Astrocyte (in vitro differentiated cells and primary cell): ENCODE results near the gene METTL26. TPM values are rescaled to one million over a fixed set of nuclear protein-coding genes. Genes with fewer than 3 reads are reported as not detected.

Source experiments
- DNase-seq: peaks from one replicate; pipeline ENCODE4 v3.0.0-alpha.2; 2010; ENCODE audit warnings: low read depth
- FAIRE-seq: peaks from 2 replicates; lab custom pipeline; 2011; peaks lifted over from hg19 to GRCh38; lab: Jason Lieb, UNC
- H2AFZ ChIP-seq: 2 replicates; pipeline ENCODE4 v1.6.0; 2012; ENCODE audit warnings: low read depth, low read length, inconsistent platforms
- H3K27ac ChIP-seq: 2 replicates; pipeline ENCODE4 v1.5.1; 2011; ENCODE audit warnings: low read depth, low read length, inconsistent platforms
- H3K27me3 ChIP-seq: 2 replicates; pipeline ENCODE4 v1.6.0; 2011; ENCODE audit warnings: low read length, inconsistent platforms; ENCODE audit not compliant: insufficient read depth
- H3K36me3 ChIP-seq: 2 replicates; pipeline ENCODE4 v1.5.1; 2011; ENCODE audit warnings: low read length, inconsistent platforms; ENCODE audit not compliant: insufficient read depth
- H3K4me1 ChIP-seq: 2 replicates; pipeline ENCODE4 v1.5.1; 2011; ENCODE audit warnings: low read length, inconsistent platforms; ENCODE audit not compliant: insufficient read depth
- H3K4me2 ChIP-seq: 2 replicates; pipeline ENCODE4 v1.6.0; 2012; ENCODE audit warnings: low read length, inconsistent platforms
- H3K4me3 ChIP-seq: 2 replicates; pipeline ENCODE4 v1.5.1; 2011; ENCODE audit warnings: low read depth, mild to moderate bottlenecking, low read length, inconsistent platforms; ENCODE audit not compliant: insufficient read depth
- H3K79me2 ChIP-seq: 2 replicates; pipeline ENCODE4 v1.6.0; 2012; ENCODE audit warnings: mild to moderate bottlenecking, low read length, inconsistent platforms; ENCODE audit not compliant: insufficient read depth
- H3K9ac ChIP-seq: 2 replicates; pipeline ENCODE4 v1.6.0; 2012; ENCODE audit warnings: mild to moderate bottlenecking, low read length, inconsistent platforms
- H3K9me3 ChIP-seq: 2 replicates; pipeline ENCODE4 v1.5.1; 2012; ENCODE audit warnings: low read depth, mild to moderate bottlenecking, low read length, inconsistent platforms; ENCODE audit not compliant: insufficient read depth
- H4K20me1 ChIP-seq: 2 replicates; pipeline ENCODE4 v1.6.0; 2012; ENCODE audit warnings: low read length, inconsistent platforms; ENCODE audit not compliant: insufficient read depth
- H3K27ac Mint-ChIP-seq: one replicate; pipeline ENCODE4 v1.8.0; 2021; ENCODE audit warnings: mild to moderate bottlenecking, mixed read lengths; ENCODE audit not compliant: unreplicated experiment
- H3K27me3 Mint-ChIP-seq: one replicate; pipeline ENCODE4 v1.8.0; 2021; ENCODE audit warnings: low read depth, mixed read lengths; ENCODE audit not compliant: unreplicated experiment
- H3K36me3 Mint-ChIP-seq: one replicate; pipeline ENCODE4 v1.8.0; 2021; ENCODE audit warnings: low read depth, mixed read lengths; ENCODE audit not compliant: unreplicated experiment
- H3K4me1 Mint-ChIP-seq: one replicate; pipeline ENCODE4 v1.8.0; 2021; ENCODE audit warnings: low read depth, mixed read lengths; ENCODE audit not compliant: unreplicated experiment
- H3K4me3 Mint-ChIP-seq: one replicate; pipeline ENCODE4 v1.8.0; 2021; ENCODE audit warnings: mild to moderate bottlenecking, moderate library complexity, mixed read lengths; ENCODE audit not compliant: unreplicated experiment
- H3K9me3 Mint-ChIP-seq: one replicate; pipeline ENCODE4 v1.8.0; 2021; ENCODE audit warnings: mild to moderate bottlenecking, mixed read lengths; ENCODE audit not compliant: unreplicated experiment
- EZH2 ChIP-seq: IDR thresholded peaks from 2 replicates; pipeline ENCODE4 v1.6.1; 2012; ENCODE audit warnings: mild to moderate bottlenecking, low read length, inconsistent platforms; ENCODE audit not compliant: insufficient read depth
- total RNA-seq: library from RNA; stranded (reverse); gene quantifications from 2 replicates; pipeline ENCODE4 v1.2.1, GENCODE V29; 2021
- TF ChIP-seq, protein P1 (sequence below): IDR thresholded peaks from 2 replicates; pipeline ENCODE4 v1.5.1; 2011; ENCODE audit warnings: low read depth, mild to moderate bottlenecking, inconsistent platforms, low read length, moderate library complexity; ENCODE audit not compliant: insufficient read depth

METTL26 gene
- total RNA-seq, 1 donor from 2014 or later, result 56.4 TPM

DNA sequence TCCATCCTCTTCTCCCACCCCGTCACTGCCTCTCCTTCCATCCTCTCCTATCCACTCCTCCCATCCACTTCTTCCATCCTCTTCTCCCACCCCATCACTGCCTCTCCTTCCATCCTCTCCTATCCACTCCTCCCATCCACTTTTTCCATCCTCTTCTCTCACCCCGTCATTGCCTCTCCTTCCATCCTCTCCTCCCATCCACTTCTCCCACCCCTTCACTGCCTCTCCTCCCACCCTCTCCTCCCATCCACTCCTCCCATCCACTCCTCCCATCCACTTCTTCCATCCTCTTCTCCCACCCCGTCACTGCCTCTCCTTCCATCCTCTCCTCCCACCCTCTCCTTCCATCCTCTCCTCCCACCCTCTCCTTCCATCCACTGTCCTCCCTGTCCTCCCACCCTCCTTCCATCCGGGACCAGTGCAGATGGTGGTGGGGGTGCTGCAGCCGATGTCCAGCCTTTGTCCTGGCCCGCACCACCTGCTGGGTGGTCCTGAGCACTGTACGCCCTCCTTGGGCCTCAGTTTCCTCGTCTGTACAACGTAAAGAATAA, 4.2 kb downstream of the METTL26 start:
- Histone ChIP-seq H3K9ac (no peak overlapping the region), H3K4me1 (peaks cover 14% of the 10 kb centered on the region), H4K20me1 (peaks cover 18% of the 10 kb centered on the region), H2AFZ (no peak overlapping the region), H3K27me3 (no peaks in the 10 kb centered on the region), H3K4me2 (no peak overlapping the region), H3K9me3 (no peaks in the 10 kb centered on the region), H3K36me3 (no peaks in the 10 kb centered on the region), H3K79me2 (peaks cover 15% of the 10 kb centered on the region), H3K4me3 (no peak overlapping the region), H3K27ac (no peak overlapping the region)
- DNase-seq, result no peak
- no peaks in the 10 kb centered on the region for H3K9me3 Mint-ChIP-seq
- H3K27me3 Mint-ChIP-seq, result no peaks in the 10 kb centered on the region
- TF ChIP-seq EZH2, result no peak
- TF ChIP-seq, protein P1, sequence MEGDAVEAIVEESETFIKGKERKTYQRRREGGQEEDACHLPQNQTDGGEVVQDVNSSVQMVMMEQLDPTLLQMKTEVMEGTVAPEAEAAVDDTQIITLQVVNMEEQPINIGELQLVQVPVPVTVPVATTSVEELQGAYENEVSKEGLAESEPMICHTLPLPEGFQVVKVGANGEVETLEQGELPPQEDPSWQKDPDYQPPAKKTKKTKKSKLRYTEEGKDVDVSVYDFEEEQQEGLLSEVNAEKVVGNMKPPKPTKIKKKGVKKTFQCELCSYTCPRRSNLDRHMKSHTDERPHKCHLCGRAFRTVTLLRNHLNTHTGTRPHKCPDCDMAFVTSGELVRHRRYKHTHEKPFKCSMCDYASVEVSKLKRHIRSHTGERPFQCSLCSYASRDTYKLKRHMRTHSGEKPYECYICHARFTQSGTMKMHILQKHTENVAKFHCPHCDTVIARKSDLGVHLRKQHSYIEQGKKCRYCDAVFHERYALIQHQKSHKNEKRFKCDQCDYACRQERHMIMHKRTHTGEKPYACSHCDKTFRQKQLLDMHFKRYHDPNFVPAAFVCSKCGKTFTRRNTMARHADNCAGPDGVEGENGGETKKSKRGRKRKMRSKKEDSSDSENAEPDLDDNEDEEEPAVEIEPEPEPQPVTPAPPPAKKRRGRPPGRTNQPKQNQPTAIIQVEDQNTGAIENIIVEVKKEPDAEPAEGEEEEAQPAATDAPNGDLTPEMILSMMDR, result no peak
- peaks cover under 1% of the 10 kb centered on the region for H3K4me1 Mint-ChIP-seq
- peak overlapping the region; percentile 69 for H3K27ac Mint-ChIP-seq
- FAIRE-seq, result no peak
- H3K4me3 Mint-ChIP-seq, result no peak overlapping the region
- H3K36me3 Mint-ChIP-seq, result peaks cover 3% of the 10 kb centered on the region

DNA sequence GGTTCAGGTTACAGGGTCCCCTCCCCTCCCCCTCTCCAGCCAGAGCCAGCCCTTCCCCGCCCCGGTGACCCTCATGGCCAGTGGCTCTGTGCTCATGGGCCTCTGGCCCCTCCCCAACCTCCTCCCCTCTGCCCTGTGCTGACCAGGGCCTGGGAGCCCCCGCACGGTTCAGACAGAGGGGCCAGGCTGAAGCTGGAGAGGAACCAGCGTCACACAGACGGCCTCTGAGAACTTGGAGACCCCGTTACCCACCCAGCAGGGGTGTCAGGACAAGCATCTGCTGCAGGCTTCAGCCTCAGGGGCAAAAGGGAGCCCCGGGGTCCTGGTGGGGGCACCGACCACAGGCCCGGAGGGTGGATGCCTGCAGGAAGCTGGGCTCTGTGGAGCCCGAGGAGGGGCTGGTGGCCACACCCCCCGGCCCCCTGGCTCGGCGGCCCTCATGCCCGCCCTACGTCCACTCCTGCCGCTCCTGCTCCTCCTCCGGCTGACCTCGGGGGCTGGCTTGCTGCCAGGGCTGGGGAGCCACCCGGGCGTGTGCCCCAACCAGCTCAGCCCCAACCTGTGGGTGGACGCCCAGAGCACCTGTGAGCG, 5.2 kb downstream of the METTL26 start, which contains the start of gene WFIKKN1:
Gene WFIKKN1, plus strand, starts transcription at position 171 of the 591 bp plus-strand sequence. Its CDS starts 269 bp downstream, at position 440.
- H3K27me3 Mint-ChIP-seq, result no peaks in the 10 kb centered on the region
- peaks cover 18% of the 10 kb centered on the region for H4K20me1 ChIP-seq
- H3K4me2 ChIP-seq, result no peak within 1 kb of the TSS
- peaks cover 20% of the 10 kb centered on the region for H3K4me1 ChIP-seq
- no peaks in the 10 kb centered on the region for H3K36me3 ChIP-seq
- H3K9me3 ChIP-seq, result no peaks in the 10 kb centered on the region
- H3K4me1 Mint-ChIP-seq, result peaks cover 4% of the 10 kb centered on the region
- H3K4me3 Mint-ChIP-seq, result no peak within 1 kb of the TSS
- TF ChIP-seq, protein P1, result no peak
- H3K9ac ChIP-seq, result no peak within 1 kb of the TSS
- H3K27ac ChIP-seq, result no peak within 1 kb of the TSS
- no peak within 1 kb of the TSS for H2AFZ ChIP-seq
- H3K9me3 Mint-ChIP-seq, result no peaks in the 10 kb centered on the region
- no peak within 1 kb of the TSS for H3K4me3 ChIP-seq
- H3K79me2 ChIP-seq, result peaks cover 13% of the 10 kb centered on the region
- no peak within 1 kb of the TSS for H3K27ac Mint-ChIP-seq
- FAIRE-seq (no peak), DNase-seq (no peak)
- peaks cover 7% of the 10 kb centered on the region for H3K36me3 Mint-ChIP-seq
- H3K27me3 ChIP-seq, result no peaks in the 10 kb centered on the region

DNA sequence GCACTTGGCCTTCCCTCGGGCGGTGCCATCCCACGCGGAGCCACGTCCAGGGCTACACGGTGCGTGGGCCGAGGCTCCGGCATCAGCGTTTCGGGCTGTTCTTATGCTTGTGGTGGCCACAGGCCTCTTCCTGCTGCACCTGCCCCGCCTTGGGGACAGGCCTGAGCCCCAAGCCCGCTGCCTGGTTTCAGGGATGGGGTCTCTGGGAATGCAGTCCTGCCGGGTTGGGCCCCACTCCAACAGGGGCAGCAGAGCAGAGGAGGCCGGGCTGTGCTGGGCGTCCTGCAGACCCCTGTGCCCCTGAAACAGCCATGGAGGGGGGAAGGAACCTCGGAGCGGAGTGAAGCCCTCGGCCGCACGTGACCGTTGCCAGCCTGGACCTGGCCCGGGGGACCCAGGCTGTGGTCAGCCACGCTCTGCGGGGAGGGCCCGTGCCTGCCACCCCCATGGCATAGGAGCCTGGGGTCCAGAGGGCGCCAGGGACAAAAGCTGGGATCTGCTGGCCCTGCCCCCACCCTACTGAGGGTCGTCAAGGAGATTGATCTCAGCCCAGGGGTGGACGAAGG, 5.8 kb downstream of the METTL26 start:
- no peaks in the 10 kb centered on the region for H3K27me3 Mint-ChIP-seq
- no peaks in the 10 kb centered on the region for H3K27me3 ChIP-seq
- no peak overlapping the region for H3K4me3 Mint-ChIP-seq
- no peaks in the 10 kb centered on the region for H3K36me3 ChIP-seq
- H3K27ac Mint-ChIP-seq, result no peak overlapping the region
- TF ChIP-seq EZH2, result no peak
- TF ChIP-seq, protein P1, result no peak
- no peak overlapping the region for H3K4me2 ChIP-seq
- no peak overlapping the region for H2AFZ ChIP-seq
- H3K9me3 Mint-ChIP-seq, result no peaks in the 10 kb centered on the region
- DNase-seq (no peak), FAIRE-seq (no peak)
- H3K27ac ChIP-seq, result no peak overlapping the region
- peaks cover 19% of the 10 kb centered on the region for H4K20me1 ChIP-seq
- H3K4me1 Mint-ChIP-seq, result peaks cover 4% of the 10 kb centered on the region
- H3K4me1 ChIP-seq, result peaks cover 20% of the 10 kb centered on the region
- H3K79me2 ChIP-seq, result peaks cover 7% of the 10 kb centered on the region
- H3K4me3 ChIP-seq, result no peak overlapping the region
- no peaks in the 10 kb centered on the region for H3K9me3 ChIP-seq
- H3K9ac ChIP-seq, result no peak overlapping the region
- peaks cover 7% of the 10 kb centered on the region for H3K36me3 Mint-ChIP-seq
